ENCODE data around the gene TNFRSF8. TPM values are rescaled to one million over a fixed set of nuclear protein-coding genes. Genes with fewer than 3 reads are reported as not detected.

The TNFRSF8 gene
- total RNA-seq, 1 experiment from 2014 or later, result 0.13 TPM

DNA sequence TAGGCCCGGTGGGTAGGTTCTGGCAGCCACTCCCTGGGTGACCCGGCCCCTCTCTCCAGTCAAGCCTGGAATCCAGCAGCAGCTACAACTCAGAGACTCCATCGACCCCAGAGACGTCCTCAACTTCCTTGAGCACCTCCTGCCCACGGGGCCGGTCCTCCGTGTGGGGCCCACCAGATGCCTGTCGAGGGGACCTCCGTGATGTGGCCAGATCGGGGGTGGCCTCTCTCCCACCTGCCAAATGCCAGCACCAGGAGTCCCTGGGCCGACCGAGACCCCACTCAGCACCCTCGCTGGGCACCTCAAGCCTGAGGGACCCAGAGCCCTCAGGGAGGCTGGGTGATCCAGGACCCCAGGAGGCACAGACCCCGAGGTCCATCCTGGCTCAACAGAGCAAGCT, 41.1 kb upstream of the TNFRSF8 start:
- POLR2A ChIA-PET, result interaction anchor here (1.0 kb wide), 1 partner anchor 11 kb away, joined by 4 read pairs; no protein-coding TSS in a partner anchor
- in situ Hi-C loops (cut with HindIII; ENCODE audit: low pct_unique_long_range_greater_than_20kb, low sequenced_read_pairs), result no loop called here
- CTCF ChIA-PET, result interaction anchor here (0.5 kb wide), 1 partner anchor 25 kb away, joined by 4 read pairs; no protein-coding TSS in a partner anchor

DNA sequence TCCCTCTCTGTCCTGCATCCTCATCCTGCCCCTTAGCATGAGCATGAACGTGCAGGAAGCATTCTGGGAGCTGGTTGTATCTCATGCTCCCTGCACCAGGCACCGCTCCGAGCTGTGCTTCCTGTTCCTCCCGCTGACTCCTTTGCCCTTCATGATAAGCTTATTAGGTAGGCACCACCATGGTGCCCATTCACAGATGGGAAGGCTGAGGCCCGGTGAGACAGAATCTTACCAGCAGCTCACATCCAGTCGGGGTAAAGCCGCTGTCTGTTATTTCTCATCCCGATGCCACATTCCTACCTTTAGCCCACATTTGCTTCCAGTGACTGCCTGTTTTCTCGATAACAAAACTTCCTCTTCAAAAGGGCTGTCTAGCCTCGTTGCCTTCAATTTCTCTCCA, 36.5 kb upstream of the TNFRSF8 start:
- BruUV-seq (replicated peaks), result no TSS peak
- POLR2A ChIA-PET, result no interaction called here
- in situ Hi-C loops (cut with HindIII; ENCODE audit: low pct_unique_long_range_greater_than_20kb, low sequenced_read_pairs) (no loop called here), intact Hi-C loops (cut with micrococcal nuclease; ENCODE audit: unreplicated experiment) (no loop called here)
- Histone ChIP-seq H3K36me3 (ENCODE audit: control insufficient read depth, insufficient read depth, low read length) (no peaks in the 10 kb centered on the region), H3K9me3 (ENCODE audit: control insufficient read depth, insufficient read depth, low read depth, low read length) (no peaks in the 10 kb centered on the region), H3K27me3 (ENCODE audit: control insufficient read depth, insufficient read depth, low read length) (no peaks in the 10 kb centered on the region), H3K27ac (ENCODE audit: low read length) (no peak overlapping the region), H3K4me3 (ENCODE audit: low read depth in 2 of 2, low read length in 2 of 2) (no peak overlapping the region), H3K4me1 (ENCODE audit: control insufficient read depth, insufficient read depth, low read length) (no peaks in the 10 kb centered on the region)
- ATAC-seq (no peak), DNase-seq (ENCODE audit: low read depth, low spot score) (no peak)
- CTCF ChIA-PET, result interaction anchor here (0.7 kb wide), 1 partner anchor 67 kb away, joined by 10 read pairs; no protein-coding TSS in a partner anchor
- TF ChIP-seq, protein P1, sequence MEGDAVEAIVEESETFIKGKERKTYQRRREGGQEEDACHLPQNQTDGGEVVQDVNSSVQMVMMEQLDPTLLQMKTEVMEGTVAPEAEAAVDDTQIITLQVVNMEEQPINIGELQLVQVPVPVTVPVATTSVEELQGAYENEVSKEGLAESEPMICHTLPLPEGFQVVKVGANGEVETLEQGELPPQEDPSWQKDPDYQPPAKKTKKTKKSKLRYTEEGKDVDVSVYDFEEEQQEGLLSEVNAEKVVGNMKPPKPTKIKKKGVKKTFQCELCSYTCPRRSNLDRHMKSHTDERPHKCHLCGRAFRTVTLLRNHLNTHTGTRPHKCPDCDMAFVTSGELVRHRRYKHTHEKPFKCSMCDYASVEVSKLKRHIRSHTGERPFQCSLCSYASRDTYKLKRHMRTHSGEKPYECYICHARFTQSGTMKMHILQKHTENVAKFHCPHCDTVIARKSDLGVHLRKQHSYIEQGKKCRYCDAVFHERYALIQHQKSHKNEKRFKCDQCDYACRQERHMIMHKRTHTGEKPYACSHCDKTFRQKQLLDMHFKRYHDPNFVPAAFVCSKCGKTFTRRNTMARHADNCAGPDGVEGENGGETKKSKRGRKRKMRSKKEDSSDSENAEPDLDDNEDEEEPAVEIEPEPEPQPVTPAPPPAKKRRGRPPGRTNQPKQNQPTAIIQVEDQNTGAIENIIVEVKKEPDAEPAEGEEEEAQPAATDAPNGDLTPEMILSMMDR (IDR thresholded peaks at IDR 0.05), result no peak
- TF ChIP-seq, protein P2, sequence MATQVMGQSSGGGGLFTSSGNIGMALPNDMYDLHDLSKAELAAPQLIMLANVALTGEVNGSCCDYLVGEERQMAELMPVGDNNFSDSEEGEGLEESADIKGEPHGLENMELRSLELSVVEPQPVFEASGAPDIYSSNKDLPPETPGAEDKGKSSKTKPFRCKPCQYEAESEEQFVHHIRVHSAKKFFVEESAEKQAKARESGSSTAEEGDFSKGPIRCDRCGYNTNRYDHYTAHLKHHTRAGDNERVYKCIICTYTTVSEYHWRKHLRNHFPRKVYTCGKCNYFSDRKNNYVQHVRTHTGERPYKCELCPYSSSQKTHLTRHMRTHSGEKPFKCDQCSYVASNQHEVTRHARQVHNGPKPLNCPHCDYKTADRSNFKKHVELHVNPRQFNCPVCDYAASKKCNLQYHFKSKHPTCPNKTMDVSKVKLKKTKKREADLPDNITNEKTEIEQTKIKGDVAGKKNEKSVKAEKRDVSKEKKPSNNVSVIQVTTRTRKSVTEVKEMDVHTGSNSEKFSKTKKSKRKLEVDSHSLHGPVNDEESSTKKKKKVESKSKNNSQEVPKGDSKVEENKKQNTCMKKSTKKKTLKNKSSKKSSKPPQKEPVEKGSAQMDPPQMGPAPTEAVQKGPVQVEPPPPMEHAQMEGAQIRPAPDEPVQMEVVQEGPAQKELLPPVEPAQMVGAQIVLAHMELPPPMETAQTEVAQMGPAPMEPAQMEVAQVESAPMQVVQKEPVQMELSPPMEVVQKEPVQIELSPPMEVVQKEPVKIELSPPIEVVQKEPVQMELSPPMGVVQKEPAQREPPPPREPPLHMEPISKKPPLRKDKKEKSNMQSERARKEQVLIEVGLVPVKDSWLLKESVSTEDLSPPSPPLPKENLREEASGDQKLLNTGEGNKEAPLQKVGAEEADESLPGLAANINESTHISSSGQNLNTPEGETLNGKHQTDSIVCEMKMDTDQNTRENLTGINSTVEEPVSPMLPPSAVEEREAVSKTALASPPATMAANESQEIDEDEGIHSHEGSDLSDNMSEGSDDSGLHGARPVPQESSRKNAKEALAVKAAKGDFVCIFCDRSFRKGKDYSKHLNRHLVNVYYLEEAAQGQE (IDR thresholded peaks at IDR 0.05; ENCODE audit: insufficient read depth in 1 of 2, low read depth in 2 of 2, low read length in 1 of 2), result no peak
- no peak for TF ChIP-seq POLR2AphosphoS5 (IDR thresholded peaks at IDR 0.05; ENCODE audit: low read depth, low read length)
- TF ChIP-seq SIN3A (IDR thresholded peaks at IDR 0.05; ENCODE audit: borderline replicate concordance, insufficient read depth, low read depth, low read length), result no peak
- TF ChIP-seq TCF7L2 (IDR thresholded peaks at IDR 0.05; ENCODE audit: low read depth, low read length), result no peak

More for the DNA sequence above, 41.1 kb upstream of the TNFRSF8 start:
- Histone ChIP-seq H3K27ac (ENCODE audit: low read length) (no peak overlapping the region), H3K4me3 (ENCODE audit: low read depth in 2 of 2, low read length in 2 of 2) (no peak overlapping the region), H3K9me3 (ENCODE audit: control insufficient read depth, insufficient read depth, low read depth, low read length) (no peaks in the 10 kb centered on the region), H3K36me3 (ENCODE audit: control insufficient read depth, insufficient read depth, low read length) (no peaks in the 10 kb centered on the region), H3K27me3 (ENCODE audit: control insufficient read depth, insufficient read depth, low read length) (no peaks in the 10 kb centered on the region), H3K4me1 (ENCODE audit: control insufficient read depth, insufficient read depth, low read length) (no peaks in the 10 kb centered on the region)
- ATAC-seq (no peak), DNase-seq (ENCODE audit: low read depth, low spot score) (no peak)
- BruUV-seq (replicated peaks), result no TSS peak
- TF ChIP-seq, protein P1 (IDR thresholded peaks at IDR 0.05), result no peak
- TF ChIP-seq POLR2AphosphoS5 (IDR thresholded peaks at IDR 0.05; ENCODE audit: low read depth, low read length) (no peak), TCF7L2 (IDR thresholded peaks at IDR 0.05; ENCODE audit: low read depth, low read length) (no peak), SIN3A (IDR thresholded peaks at IDR 0.05; ENCODE audit: borderline replicate concordance, insufficient read depth, low read depth, low read length) (no peak)
- TF ChIP-seq, protein P2 (IDR thresholded peaks at IDR 0.05; ENCODE audit: insufficient read depth in 1 of 2, low read depth in 2 of 2, low read length in 1 of 2), result no peak
- intact Hi-C loops (cut with micrococcal nuclease; ENCODE audit: unreplicated experiment), result no loop called here

Data from Panc1 (cell line).